Stimulated activated CD8-positive, alpha-beta memory T cell treated with anti-CD3 and anti-CD28 coated beads, Interleukin-7, amount 100 ng/mL, for 24 hours (primary cell): ENCODE results near the gene TMTC1.
"Not testable (repeated sequence)": the region's sequence is repeated elsewhere in the genome, so short reads cannot be mapped to it uniquely, and the experiment has no call there.

Source experiments
- DNase-seq: peaks from one replicate; pipeline ENCODE4 v3.0.0-alpha.2; 2020; ENCODE audit warnings: low read depth

The TMTC1 gene

DNA sequence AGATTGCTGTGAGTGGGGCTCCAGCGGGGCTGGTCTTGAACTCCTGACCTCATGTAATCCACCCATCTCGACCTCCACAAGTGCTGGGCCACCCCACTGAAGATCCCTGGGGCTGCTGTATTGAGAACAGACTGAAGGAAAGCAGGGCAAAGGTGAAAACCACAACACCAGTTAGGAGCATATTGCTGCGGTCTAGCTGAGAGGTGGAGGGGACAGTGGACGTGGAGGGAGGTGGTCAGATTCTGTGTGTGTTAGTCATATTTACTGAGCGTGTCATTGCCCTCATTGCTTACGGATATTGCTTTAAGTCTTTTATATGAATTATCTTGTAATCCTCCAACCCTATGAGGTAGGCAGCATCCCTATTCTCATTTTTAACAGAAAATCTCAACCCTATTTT lies 217.3 kb downstream of the TMTC1 start:
- DNase-seq: no peak

DNA sequence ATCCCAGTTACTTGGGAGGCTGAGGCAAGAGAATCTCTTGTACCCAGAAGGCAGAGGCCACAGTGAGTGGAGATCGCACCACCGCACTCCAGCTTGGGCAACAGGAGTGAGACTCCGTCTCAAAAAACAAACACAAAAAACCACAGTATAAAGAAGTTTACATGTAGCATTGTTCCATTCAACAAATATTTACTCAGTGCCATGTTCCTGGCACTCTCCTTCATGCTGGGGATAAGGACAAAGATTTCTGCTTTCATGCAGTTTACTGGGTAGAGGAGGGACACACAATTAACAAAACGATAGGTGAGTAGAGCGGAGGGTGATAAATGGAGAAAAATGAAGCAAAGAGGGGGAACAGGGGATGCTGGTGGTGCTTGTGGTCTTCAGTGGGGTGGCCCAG lies 218.0 kb downstream of the TMTC1 start:
- DNase-seq: no peak

DNA sequence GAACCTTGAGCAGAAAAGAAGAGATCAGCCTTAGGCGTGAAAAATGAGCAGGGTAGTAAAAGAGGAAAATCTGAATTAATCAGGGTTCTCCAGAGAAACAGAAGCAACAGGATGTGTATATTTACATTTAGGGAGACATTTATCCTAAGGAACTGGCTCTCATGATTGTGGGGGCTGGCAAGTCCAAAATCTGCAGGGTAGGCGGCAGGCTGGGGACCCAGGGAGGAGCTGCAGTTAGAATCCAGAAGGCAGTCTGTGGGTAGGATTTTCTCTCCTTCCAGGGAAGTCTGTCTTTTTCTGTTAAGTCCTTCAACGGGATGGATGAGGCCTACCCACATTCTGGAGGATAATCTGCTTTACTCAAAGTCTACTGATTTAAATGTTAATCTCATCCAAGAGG lies 218.8 kb downstream of the TMTC1 start:
- no peak for DNase-seq

DNA sequence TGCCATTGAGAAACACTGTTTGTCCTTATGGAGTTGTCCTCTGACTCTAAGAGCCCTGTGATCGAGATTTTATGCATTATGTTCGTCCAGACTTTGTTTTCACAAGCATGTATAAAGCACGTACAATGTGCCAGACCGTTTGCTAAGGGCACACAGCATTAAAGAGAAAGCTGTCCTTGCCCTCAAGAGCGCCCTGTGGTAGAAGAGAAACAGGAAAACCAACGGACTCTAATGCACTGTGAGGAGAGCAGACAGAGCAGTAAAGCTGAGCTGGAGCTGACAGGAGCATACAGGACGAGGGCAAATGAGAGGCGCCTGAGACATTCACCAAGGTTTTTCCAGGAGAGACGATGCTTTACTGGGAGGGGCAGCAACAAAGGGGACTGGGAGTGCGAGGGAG lies 220.1 kb downstream of the TMTC1 start:
- no peak for DNase-seq

DNA sequence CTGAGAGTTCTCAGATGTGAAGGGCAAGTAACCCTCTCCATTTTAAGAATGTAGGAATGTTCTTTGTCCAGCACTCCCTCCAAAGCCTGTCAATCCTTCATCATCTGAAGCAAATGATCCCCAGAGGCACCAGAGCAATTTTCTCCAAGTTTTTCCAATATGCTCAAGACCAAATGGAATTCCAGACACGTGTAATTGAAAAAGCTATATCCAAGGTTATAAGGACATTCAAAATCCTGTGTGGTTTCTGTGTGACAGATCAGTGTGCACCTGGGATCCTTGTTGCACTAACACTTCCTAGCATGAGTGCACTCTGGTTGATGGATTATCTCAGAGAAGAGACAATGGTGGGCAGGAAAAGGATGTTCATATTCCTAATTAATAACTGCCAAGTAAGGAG lies 220.7 kb downstream of the TMTC1 start:
- no peak for DNase-seq

DNA sequence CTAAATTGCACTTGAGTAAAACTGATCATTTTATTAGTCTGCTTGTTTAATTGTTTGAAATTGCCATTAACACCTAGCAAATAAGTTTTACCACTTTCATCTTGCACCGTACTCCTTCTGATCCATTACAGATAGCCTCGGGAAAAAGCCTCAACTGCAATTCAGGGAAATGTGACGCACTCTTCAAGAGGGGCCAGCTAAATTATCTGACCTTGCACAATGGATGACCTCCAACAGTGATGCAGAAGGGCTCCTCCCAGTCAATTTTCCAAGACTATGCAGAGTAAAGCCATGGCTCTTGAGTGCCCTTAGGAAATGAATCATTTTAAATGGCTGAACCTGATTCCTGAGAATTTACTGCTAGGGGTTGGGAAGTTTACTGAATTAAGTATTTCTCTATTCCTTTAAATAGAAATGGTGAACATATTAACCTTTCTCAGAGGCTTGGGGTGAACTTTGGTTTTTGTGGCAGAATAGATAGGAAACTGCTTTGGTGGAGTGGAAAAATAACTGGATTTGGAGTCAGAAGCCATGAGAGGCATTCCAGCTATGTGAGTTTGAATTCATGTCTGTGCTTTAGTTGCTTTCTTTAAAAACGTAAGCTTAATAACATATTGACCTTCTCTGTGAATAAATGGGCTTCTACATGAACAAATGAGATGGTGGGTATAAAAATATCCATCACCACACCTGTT lies 221.5 kb downstream of the TMTC1 start:
- no peak for DNase-seq

DNA sequence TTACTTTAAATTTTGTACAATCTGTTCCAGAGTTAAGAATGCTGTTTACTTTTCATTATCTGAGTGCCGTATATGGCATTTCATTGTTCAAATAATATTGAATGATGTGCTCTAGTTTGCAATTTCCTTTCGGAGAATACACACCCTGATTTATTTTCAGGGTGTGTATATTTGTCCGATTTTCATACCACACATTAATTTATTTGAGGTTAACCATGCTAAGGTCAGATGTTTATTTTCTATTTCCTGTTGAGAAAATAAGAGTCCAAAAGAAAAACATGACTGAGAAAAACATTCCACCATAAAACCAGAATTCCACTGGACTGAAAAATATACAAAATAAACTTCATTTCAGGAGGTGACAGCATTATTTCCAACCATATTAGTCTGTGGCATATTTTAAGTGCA lies 222.1 kb downstream of the TMTC1 start:
- DNase-seq: no peak

DNA sequence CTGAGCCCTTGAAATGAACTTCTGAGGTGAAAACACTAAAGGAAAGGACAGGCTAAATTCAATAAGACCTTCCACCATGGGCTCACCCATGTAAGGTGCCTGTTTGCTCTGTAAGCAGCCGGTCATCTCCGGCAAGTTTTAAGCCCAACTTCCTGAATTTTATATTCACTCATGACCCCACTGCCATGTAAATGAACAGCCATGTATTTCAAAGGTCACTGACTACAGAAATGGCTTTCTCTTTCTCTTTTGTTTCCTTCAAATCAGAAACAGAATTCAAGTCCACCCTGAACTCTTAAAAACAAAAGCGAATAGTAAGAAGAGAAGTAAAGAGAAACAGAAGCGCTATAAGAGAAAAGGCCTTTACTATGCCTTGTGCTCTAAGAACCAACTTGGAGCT lies 224.5 kb downstream of the TMTC1 start:
- no peak for DNase-seq

DNA sequence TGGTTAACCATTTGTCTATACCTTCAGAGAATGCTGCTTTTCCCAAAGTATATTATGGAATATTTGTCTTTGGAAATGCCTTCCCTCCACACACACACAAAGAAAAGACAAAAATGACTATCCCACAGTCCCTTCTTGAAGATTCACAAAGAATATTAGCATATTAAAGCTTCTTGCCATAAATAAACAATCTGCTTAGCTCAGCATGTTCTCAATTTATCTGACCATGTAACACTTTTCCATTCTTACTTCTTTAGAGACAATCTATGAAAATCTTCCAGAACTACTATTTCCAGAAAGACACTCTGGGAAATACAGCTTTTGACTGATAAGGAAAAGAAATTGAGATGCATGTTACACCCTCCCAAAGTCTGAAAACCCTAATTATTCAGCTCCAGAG lies 227.4 kb downstream of the TMTC1 start:
- DNase-seq: no peak

DNA sequence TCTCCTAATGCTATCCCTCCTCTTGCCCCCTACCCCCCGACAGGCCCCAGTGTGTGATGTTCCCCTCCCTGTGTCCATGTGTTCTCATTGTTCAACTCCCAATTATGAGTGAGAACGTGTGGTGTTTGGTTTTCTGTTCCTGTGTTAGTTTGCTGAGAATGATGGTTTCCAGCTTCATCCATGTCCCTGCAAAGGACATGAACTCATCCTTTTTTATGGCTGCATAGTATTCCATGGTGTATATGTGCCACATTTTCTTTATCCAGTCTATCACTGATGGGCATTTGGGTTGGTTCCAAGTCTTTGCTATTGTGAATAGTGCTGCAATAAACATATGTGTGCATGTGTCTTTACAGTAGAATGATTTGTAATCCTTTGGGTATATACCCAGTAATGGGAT lies 228.3 kb downstream of the TMTC1 start:
- not testable (repeated sequence) for DNase-seq

DNA sequence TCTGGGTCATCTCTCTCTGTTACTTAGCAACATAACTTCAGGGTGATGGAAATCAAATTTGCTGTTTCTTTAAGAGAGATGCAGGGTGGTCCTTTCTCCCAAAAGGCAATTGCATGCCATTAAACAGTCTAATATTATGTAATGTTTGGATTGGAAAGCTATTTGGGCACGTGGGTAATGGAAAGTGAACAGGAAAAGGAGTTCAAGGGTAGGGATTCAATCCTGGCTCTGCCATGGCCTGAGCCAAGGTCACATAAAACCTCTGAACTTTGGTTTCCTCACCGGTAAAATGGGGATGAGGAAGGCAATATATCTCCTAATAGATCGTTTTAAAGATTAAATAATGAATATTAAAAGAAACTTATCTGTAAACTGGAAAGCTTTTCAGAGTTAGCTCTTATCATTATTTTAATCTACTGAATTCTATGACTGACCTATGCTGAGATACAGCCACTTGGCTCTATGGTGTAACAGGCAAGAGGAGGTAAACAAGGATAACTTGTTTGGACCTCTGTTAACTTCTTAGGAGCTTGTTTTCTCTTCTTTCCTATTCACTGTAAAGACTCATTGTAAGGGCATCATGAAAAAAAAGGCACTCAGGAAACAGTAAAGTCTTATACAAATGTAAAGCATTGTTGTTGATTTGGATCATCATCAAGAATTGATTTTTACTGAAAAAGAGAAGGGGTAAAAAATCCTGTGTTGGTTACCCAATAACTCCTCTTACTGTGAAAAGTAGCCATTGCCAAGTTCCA lies 230.6 kb downstream of the TMTC1 start:
- no peak for DNase-seq

DNA sequence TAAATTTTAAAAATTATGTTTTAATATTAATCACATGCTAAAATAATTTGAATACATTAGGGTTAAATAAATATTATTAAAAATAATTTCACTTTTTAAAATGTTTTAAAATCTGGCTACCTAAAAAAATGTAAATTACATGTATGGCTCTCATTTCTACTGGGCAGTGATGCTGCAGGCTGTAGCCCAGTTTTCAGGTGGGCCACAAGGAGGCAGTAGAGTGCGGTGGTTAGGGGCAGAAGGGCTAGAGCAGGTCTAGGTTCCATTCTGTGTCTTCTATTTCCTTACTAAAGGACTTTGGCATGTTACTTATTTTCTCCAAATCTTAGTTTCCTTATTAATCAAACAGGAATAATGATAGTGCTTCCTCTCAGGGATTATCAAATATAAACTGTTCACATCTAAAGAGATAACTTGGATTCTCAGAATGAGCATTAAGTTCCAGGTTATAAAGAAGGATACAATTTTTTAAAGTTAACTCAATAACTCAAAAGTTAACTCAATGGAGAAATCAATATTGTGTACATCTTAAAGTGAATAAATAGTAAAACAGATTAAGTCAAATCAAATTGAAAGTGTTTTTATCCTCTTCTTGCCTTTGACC lies 231.3 kb downstream of the TMTC1 start:
- DNase-seq: peak; percentile 22

DNA sequence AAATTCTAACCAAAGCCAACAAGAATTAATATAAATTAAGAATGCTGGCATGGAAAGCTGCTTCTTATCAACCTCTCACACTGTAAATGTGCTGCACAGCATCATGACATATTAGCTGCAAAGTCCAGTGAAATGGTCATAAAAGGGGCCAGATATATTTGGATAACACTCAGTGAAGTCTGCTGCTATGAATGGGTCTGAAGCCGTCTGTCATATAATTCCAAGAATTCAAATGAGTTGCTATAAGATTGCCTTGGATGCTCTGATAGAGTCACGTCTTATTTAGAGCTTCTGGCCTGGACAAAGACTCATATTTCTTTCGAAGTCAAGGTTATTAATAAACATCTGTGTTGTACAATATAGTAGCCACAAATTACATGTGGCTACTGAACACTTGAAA lies 231.9 kb downstream of the TMTC1 start:
- no peak for DNase-seq

DNA sequence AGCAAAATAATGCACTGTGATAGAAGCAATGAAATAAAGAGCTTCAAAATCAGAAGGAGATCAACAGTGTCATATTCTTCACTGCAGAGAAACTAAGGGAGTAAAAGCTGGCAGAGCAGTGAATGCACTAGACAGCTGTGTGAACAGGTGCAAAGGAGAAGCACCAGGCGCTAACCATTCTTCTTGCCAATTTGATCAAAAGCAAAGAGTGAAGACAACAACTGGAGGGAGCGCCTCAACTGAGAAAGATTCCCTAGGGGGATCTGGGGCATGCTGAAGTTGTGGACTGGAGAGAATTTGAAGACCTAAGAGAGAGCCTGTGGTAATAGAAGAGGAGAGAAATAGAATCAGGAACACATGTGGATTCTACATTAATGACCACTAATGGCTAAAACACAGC lies 235.9 kb downstream of the TMTC1 start:
- DNase-seq: no peak

DNA sequence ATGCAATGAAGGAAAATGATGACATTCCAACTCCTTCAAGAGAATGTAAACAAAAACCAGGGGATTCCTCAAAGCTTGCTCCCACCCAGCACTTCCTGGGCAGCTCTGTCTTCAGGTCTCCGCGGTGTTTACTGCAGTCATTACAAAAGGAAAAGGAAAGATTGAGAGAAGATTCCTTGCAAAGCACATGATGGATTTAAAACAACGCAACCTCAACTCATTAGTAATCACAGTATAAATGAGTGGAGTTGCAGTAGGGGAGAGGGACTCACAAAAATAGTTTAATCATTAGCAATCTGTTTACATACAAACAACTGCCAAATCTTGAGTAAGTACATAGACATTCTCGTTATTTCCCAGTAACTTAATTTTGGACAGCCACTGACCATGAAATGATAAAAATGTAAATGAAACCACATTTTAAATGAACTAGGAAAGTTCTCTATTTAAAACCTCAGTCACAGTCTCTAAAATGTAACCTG lies 236.6 kb downstream of the TMTC1 start:
- DNase-seq: no peak

DNA sequence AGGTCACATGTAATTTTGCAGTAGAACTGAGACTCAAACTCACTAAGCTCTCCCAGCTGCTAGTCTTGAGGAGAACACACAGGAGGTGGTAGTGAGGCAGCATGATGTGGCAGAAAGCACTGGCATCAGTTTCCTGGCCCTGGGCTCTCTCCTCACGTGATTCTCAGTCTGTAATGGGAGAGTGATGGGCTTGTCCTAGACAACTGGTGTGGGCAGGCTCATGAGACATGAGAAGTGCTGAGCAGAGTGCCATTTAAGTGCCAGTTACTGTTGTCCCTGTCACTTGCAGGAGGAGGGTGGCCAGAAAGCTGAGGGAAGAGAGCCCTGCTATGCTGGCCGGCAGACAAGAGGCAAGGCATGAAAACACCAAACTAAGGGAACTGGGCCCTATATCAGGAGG lies 237.7 kb downstream of the TMTC1 start:
- DNase-seq: no peak

DNA sequence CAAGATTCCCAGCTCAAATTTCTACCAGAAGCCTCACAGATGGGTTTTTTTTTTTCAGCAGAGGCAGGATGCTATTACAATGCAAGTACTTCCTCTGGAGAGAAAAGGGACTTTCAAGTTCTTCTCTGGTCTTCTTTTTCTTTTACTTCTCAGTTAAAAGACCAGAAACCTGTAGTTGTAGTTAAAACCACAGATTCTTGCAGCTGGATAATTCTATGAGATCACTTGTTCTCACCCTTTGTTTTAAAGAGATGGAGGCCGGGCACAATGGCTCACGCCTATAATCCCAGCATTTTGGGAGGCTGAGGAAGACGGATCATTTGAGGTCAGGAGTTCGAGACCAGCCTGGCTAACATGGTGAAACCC lies 238.7 kb downstream of the TMTC1 start:
- no peak for DNase-seq

DNA sequence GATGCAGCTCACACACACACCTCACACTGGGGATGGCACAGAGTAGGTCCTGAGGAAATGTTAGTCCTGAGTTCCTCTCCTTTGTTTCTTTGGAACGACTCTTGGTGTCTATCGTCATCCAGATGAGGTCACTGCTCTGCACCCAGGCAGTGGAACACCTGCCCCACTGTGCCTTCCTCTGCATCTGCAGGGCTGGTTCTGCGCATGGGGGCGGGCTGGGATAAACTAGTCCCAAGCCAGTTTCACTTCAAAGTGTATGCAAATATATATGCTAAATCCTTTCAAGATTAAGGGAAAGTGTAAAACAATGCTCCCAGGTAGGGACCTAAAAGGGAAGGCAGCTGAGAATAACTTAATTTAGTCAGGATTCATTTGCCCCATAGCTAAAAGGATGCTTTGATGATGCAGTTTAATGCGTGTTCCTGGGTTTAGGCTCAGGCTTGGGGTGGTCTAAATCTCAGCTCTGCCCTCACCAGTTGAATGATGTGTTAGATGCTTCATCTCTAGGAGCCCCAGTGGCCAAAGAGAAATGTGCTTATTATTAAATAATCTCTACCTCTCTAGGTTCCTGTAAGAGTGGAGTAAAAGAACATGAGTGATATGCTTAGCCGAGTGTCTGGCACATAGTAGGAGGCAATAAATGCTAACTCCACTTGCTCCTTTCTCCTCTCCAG lies 239.2 kb downstream of the TMTC1 start:
- DNase-seq: no peak

DNA sequence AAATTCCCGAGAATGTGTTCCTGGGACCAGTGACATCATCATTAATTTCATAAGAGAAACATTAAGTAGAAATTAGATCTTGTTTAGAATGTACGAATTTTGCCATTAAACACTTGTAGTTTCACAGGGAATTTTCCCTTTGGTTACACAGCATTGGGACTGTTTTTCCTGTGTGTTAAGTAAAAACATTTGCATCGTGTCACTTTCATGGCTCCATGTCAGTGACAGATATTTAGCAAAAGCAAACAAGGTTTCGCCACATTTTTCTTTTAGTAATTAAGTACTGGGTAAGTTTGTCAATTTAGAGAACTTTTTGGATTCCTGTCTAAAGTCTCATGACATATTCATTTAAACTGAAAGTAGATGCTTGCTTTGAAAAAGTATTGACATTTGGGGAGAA lies 240.7 kb downstream of the TMTC1 start:
- no peak for DNase-seq

DNA sequence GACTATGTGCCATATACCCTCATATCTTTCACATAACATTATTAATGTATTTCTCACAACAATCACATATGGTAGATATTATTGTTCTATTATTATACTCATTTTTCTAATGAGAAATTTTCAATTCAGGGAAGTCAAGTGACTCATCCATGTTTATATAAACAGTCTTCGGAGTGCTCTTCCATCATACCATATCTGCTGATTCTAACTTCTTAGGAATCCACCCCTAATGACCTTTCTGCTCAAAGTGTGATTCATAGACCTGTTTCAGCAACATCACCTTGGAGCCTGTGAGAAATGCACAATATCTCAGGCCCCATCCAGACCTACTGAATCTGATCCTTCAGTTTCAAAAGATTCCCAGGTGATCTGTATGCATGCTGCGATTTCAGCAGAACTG lies 246.4 kb downstream of the TMTC1 start:
- no peak for DNase-seq

DNA sequence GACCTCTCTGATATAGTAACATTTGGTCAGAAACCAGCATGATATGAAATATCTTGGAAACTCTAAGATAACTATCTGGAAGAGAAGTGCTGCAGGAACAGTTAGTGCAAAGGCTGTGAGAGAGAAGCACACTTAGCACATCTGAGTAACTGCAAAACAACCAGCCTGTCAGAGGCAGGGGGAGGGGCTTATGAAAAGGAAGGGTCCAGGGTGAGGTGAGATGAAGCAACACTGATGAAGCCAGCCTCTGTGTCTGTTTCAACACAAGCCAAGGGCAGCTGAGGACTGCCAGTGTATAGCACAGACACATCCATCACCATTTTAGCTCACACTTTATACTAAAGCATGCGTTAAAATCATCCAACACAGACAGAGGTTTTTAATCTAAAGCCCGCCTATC lies 248.8 kb downstream of the TMTC1 start:
- no peak for DNase-seq

DNA sequence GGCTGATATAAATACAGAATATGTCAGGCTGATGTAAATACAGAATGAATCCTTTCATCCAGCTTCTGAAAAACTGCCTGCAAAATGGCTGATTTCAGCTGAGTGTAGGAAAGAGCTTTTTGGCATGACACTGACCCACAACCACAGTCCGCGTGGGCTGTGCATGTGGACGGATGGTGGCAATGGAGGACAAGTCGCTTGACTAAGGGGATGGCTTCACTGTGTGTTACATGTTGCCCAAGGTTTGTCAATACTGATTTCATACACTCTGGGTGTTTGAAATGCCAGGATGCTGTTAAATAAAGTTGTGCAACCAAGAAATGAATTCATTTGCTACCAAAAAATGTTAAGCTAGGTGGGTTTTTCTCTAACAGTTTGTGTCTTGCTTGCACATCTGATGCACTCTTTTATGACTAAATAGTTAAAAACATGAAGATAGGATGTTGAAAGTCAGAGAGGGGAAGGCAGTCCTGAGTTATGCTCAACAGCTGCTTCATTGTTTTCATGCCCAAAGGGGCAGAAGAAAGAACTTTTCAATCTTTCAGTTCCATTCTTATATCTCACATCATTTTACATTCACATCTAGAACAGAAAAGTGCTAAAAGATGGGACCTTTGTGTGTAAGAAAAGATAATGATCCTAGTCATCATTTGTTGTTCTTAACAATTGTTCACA lies 249.8 kb downstream of the TMTC1 start:
- no peak for DNase-seq
